Right atrium auricular region (tissue), 2 donors: ENCODE measurements around the gene ME3. TPM values are rescaled to one million over a fixed set of nuclear protein-coding genes. Genes with fewer than 3 reads are reported as not detected.
A peak's percentile ranks its signal among the peaks of the same experiment; 100 is the strongest.

Source experiments
- DNase-seq: peaks from one replicate; pipeline ENCODE4 v3.0.0-alpha.2; 2019; ENCODE audit warnings: low spot score
- H3K27ac ChIP-seq, 2 donors: fragments of 200-600 bp; sonication (generic); 1 replicate in 1 of 2; 2 replicates in 1 of 2; pipeline ENCODE4 v1.5.1; 2016 to 2019
- H3K27me3 ChIP-seq, 2 donors: fragments of 200-600 bp; sonication (generic); one replicate each; pipeline versions ENCODE4 v1.5.1 to v1.6.0; 2017 to 2019
- H3K36me3 ChIP-seq: fragments of 200-600 bp; sonication (generic); one replicate; pipeline ENCODE4 v1.5.1; 2016
- H3K4me1 ChIP-seq, 2 donors: fragments of 200-600 bp; sonication (generic); one replicate each; pipeline versions ENCODE4 v1.5.1 to v1.6.0; 2017 to 2019
- H3K4me3 ChIP-seq, 2 donors: fragments of 200-600 bp; sonication (generic); 1 replicate in 1 of 2; 2 replicates in 1 of 2; pipeline ENCODE4 v1.5.1; 2017 to 2019; ENCODE audit warnings: mild to moderate bottlenecking in 1 of 2, moderate library complexity in 1 of 2
- H3K9me3 ChIP-seq, 2 donors: fragments of 200-600 bp; sonication (generic); one replicate each; pipeline ENCODE4 v1.5.1; 2019
- CTCF ChIP-seq, 2 donors: fragments of 200-600 bp; sonication (generic); IDR thresholded peaks; one replicate each; pipeline ENCODE4 v1.5.1; 2019; ENCODE audit warnings: antibody characterized with exemption in 2 of 2
- total RNA-seq, 2 donors: library from RNA; depleted of rRNA; stranded (reverse); fragments of >200 nt; gene quantifications; one replicate each; pipeline ENCODE4 v1.1.0, GENCODE V29; 2016

Gene ME3
- total RNA-seq, 2 donors from 2014 or later = 20.5 to 33.1 TPM

GRCh38 chr11:86632499-86633269 lies 39.7 kb downstream of the ME3 start:
- Histone ChIP-seq H3K27me3 (no peaks in the 10 kb centered on the region), H3K4me3 (no peak overlapping the region), H3K4me1 (peaks cover 0 to 35% of the 10 kb centered on the region in 2 donors), H3K9me3 (no peaks in the 10 kb centered on the region), H3K36me3 (peaks cover 4% of the 10 kb centered on the region), H3K27ac (no peak overlapping the region)
- peak in 1 of 2 donors; percentile 51 for TF ChIP-seq CTCF (IDR thresholded peaks at IDR 0.05)
- DNase-seq = no peak

DNA sequence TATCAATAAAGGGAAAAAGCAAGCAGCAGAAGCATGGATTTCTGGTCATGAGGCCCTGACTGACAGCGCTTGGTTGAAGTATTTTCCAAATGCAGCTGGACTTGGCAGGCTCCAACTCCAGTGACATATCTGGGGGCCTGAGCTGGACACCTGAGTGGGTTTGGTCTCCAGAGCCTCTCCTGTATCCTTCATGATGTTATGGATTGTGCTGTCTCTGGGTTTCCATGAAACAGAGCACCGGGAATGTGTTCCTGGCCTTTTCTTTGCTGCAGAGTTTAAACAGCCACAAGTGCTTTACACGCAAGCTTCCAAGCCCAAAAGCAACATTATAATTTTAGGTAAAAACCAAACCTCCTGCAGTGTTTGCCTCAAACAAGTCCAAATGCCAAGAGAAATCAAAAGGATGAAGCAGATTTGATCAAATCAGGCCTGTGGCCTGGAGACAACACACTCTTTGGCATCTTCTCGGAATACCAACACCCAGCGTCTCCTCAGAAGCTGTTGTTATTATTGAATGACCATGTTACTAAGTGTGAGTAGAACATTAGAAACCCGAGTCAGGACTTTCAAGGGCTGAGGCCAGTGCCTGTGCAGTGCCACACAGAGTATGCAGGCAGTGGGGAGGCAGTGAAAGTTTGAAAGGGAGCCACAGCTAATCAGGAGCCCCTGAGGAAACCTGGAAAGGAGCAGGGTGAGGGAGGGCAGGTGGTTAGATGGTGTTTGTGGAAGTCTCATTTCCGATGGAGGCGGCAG lies 42.0 kb downstream of the ME3 start:
- DNase-seq = no peak
- Histone ChIP-seq H3K9me3 (no peaks in the 10 kb centered on the region), H3K27me3 (no peaks in the 10 kb centered on the region), H3K27ac (peak overlapping the region; percentile 74 to 76), H3K36me3 (no peaks in the 10 kb centered on the region), H3K4me1 (peaks cover 0 to 48% of the 10 kb centered on the region in 2 donors), H3K4me3 (no peak overlapping the region)
- TF ChIP-seq CTCF (IDR thresholded peaks at IDR 0.05) = no peak

DNA sequence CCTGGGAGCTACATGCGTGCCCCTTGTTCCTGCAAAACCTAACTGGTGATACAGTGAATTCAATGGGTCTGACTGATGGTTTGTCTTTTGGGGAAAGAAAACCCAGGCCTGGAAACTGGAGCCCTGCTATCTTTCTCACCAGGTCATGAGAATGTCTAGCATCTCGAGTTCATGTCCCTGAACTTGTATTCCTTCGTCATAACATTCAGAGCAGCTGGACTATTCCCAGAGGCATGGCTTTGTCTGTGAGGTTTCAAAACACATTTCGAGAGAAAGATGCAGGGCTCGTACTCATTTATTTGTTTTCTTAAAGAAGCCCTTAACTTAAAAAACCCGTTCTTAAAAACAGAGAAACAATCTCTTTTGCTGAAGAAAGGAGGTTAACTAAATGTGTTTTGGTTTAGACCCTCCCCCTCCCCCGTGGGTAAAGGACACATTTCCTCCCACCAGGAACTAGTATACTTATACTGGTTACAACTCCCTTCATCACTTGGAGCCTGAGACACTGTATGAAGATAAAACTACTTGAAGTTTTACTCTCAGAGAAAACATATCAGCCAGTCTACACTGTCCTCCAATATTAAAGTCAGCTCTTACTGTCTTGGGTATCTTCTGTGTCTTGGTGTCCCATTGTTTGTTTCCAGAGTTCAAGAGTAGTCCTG lies 43.2 kb downstream of the ME3 start:
- Histone ChIP-seq H3K27ac (peak overlapping the region; percentile 74 to 76), H3K9me3 (no peaks in the 10 kb centered on the region), H3K4me1 (peaks cover 0 to 61% of the 10 kb centered on the region in 2 donors), H3K27me3 (no peaks in the 10 kb centered on the region), H3K36me3 (no peaks in the 10 kb centered on the region), H3K4me3 (no peak overlapping the region)
- DNase-seq = peak; percentile 68
- TF ChIP-seq CTCF (IDR thresholded peaks at IDR 0.05) = no peak

DNA sequence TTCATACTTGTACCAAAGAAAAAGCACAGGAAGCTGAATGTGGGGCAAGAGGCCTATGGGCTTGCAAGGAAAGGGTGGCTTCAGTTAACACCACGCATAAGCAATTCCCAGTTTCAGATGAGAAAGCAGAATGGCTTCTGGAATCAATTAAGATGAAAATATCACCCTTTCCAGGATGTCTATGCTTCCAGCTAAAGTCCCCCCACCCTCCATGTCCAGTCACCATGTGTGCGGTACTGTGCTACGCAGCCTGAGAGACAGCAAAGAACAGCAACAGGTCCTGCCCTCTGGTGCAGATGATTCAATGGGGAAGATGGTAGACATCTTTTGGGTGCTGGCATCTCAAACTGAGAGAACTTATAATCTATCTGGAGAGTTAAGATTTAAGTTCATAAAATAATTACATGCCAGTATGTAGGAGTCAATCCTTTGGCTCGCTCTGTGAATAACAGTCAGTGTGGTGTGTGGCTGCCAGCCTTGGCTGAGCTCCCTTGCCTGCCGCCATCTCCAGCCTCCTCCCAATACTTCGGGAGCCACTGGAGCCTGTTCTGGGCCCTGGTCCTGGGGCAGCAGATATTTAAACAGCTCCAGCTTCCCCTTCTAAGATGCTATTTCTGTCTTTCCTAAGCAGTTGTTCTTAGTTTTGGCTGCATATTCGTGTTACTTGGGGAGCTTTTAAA lies 44.5 kb downstream of the ME3 start:
- peaks cover 0 to 68% of the 10 kb centered on the region in 2 donors for H3K4me1 ChIP-seq
- TF ChIP-seq CTCF (IDR thresholded peaks at IDR 0.05) = no peak
- no peaks in the 10 kb centered on the region for H3K9me3 ChIP-seq
- DNase-seq = no peak
- no peaks in the 10 kb centered on the region for H3K27me3 ChIP-seq
- H3K4me3 ChIP-seq = no peak overlapping the region
- H3K27ac ChIP-seq = peak overlapping the region; percentile 74 to 76
- no peaks in the 10 kb centered on the region for H3K36me3 ChIP-seq

GRCh38 chr11:86625981-86626380 lies 46.4 kb downstream of the ME3 start:
- Histone ChIP-seq H3K4me3 (no peak overlapping the region), H3K4me1 (peaks cover 0 to 79% of the 10 kb centered on the region in 2 donors), H3K36me3 (no peaks in the 10 kb centered on the region), H3K27me3 (no peaks in the 10 kb centered on the region), H3K9me3 (no peaks in the 10 kb centered on the region), H3K27ac (no peak overlapping the region)
- TF ChIP-seq CTCF (IDR thresholded peaks at IDR 0.05) = no peak
- DNase-seq = no peak
